ENCODE results near the gene CUX1. TPM values are rescaled to one million over a fixed set of nuclear protein-coding genes. Genes with fewer than 3 reads are reported as not detected.
A peak's percentile ranks its signal among the peaks of the same experiment; 100 is the strongest.

CUX1 gene
- total RNA-seq, 1 donor from 2014 or later: 66.4 TPM

GRCh38 chr7:101948650-101949049 lies 131.2 kb downstream of the CUX1 start:
- H3K36me3 Mint-ChIP-seq: peaks cover 6% of the 10 kb centered on the region
- H4K20me1 ChIP-seq (ENCODE audit: low read depth): peaks cover 40% of the 10 kb centered on the region
- H3K4me1 Mint-ChIP-seq: peaks cover 19% of the 10 kb centered on the region
- H3K9ac ChIP-seq: no peak overlapping the region
- no peak overlapping the region for H3K27ac ChIP-seq
- no peaks in the 10 kb centered on the region for H3K36me3 ChIP-seq
- no peaks in the 10 kb centered on the region for H3K9me3 Mint-ChIP-seq
- no peaks in the 10 kb centered on the region for H3K27me3 ChIP-seq
- no peak overlapping the region for H2AFZ ChIP-seq (replicated peaks)
- no peak overlapping the region for H3K27ac Mint-ChIP-seq
- H3K4me2 ChIP-seq: no peak overlapping the region
- H3K27me3 Mint-ChIP-seq (ENCODE audit: insufficient read depth, low read depth): peaks cover 2% of the 10 kb centered on the region
- H3K79me2 ChIP-seq (ENCODE audit: low read depth): peaks cover 90% of the 10 kb centered on the region
- no peak overlapping the region for H3K4me3 Mint-ChIP-seq
- H3F3A ChIP-seq (ENCODE audit: low read depth): no peaks in the 10 kb centered on the region
- H3K4me1 ChIP-seq: peaks cover 9% of the 10 kb centered on the region
- no peak for DNase-seq (ENCODE audit: low spot score)
- H3K9me3 ChIP-seq (ENCODE audit: low read depth): no peaks in the 10 kb centered on the region
- H3K4me3 ChIP-seq: no peak overlapping the region
- TF ChIP-seq, protein P1, sequence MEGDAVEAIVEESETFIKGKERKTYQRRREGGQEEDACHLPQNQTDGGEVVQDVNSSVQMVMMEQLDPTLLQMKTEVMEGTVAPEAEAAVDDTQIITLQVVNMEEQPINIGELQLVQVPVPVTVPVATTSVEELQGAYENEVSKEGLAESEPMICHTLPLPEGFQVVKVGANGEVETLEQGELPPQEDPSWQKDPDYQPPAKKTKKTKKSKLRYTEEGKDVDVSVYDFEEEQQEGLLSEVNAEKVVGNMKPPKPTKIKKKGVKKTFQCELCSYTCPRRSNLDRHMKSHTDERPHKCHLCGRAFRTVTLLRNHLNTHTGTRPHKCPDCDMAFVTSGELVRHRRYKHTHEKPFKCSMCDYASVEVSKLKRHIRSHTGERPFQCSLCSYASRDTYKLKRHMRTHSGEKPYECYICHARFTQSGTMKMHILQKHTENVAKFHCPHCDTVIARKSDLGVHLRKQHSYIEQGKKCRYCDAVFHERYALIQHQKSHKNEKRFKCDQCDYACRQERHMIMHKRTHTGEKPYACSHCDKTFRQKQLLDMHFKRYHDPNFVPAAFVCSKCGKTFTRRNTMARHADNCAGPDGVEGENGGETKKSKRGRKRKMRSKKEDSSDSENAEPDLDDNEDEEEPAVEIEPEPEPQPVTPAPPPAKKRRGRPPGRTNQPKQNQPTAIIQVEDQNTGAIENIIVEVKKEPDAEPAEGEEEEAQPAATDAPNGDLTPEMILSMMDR (IDR thresholded peaks at IDR 0.05): no peak
- TF ChIP-seq EZH2phosphoT487 (IDR thresholded peaks at IDR 0.05): no peak
- TF ChIP-seq EZH2 (IDR thresholded peaks at IDR 0.05): no peak

- no peak overlapping the region for H3K9ac ChIP-seq
- no peak overlapping the region for H3K4me3 Mint-ChIP-seq
- no peak overlapping the region for H2AFZ ChIP-seq (replicated peaks)
- H3K4me1 Mint-ChIP-seq: peaks cover 21% of the 10 kb centered on the region
- H3K36me3 ChIP-seq: no peaks in the 10 kb centered on the region
- peak; percentile 35 for DNase-seq (ENCODE audit: low spot score)
- H3K4me2 ChIP-seq: no peak overlapping the region
- H3K36me3 Mint-ChIP-seq: peaks cover 6% of the 10 kb centered on the region
- peaks cover 11% of the 10 kb centered on the region for H3K4me1 ChIP-seq
- no peaks in the 10 kb centered on the region for H3K9me3 ChIP-seq (ENCODE audit: low read depth)
- H3K27me3 Mint-ChIP-seq (ENCODE audit: insufficient read depth, low read depth): peaks cover under 1% of the 10 kb centered on the region
- H3K79me2 ChIP-seq (ENCODE audit: low read depth): peaks cover 92% of the 10 kb centered on the region
- no peak for TF ChIP-seq EZH2phosphoT487 (IDR thresholded peaks at IDR 0.05)
- TF ChIP-seq, protein P1 (IDR thresholded peaks at IDR 0.05): no peak
- TF ChIP-seq EZH2 (IDR thresholded peaks at IDR 0.05): no peak
- H3K4me3 ChIP-seq: no peak overlapping the region
- H3K27ac Mint-ChIP-seq: peak overlapping the region; percentile 18
- H3K27me3 ChIP-seq: no peaks in the 10 kb centered on the region
- no peaks in the 10 kb centered on the region for H3F3A ChIP-seq (ENCODE audit: low read depth)
- H4K20me1 ChIP-seq (ENCODE audit: low read depth): peaks cover 35% of the 10 kb centered on the region
- no peaks in the 10 kb centered on the region for H3K9me3 Mint-ChIP-seq
- H3K27ac ChIP-seq: no peak overlapping the region
These were observed 133.2 kb downstream of the CUX1 start for GRCh38 chr7:101950450-101951119.

DNA sequence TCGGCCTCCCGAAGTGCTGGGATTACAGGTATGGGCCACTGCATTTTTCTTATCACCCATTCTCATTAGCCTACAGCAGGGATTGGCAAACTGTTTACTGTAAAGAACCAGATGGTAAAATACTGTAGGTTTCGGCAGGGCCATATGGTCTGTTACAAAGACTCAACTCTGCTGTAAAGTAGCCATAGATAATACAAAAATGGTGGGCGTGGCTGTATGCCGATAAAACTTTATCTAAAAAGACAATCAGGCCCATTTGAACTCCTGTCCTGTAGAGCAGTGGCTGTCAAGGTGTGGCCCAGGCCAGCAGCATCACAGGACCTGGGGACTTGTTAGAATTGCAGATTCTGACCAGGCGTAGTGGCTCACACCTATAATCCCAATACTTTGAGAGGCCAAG lies 134.3 kb downstream of the CUX1 start:
- H3K4me3 Mint-ChIP-seq: no peak overlapping the region
- H3K4me2 ChIP-seq: no peak overlapping the region
- H3K27me3 ChIP-seq: no peaks in the 10 kb centered on the region
- no peaks in the 10 kb centered on the region for H3F3A ChIP-seq (ENCODE audit: low read depth)
- H3K9me3 ChIP-seq (ENCODE audit: low read depth): no peaks in the 10 kb centered on the region
- H3K36me3 Mint-ChIP-seq: peaks cover 4% of the 10 kb centered on the region
- no peak overlapping the region for H3K9ac ChIP-seq
- peaks cover 33% of the 10 kb centered on the region for H4K20me1 ChIP-seq (ENCODE audit: low read depth)
- no peaks in the 10 kb centered on the region for H3K36me3 ChIP-seq
- peaks cover 85% of the 10 kb centered on the region for H3K79me2 ChIP-seq (ENCODE audit: low read depth)
- H3K9me3 Mint-ChIP-seq: no peaks in the 10 kb centered on the region
- H3K27me3 Mint-ChIP-seq (ENCODE audit: insufficient read depth, low read depth): peaks cover 3% of the 10 kb centered on the region
- DNase-seq (ENCODE audit: low spot score): no peak
- peaks cover 21% of the 10 kb centered on the region for H3K4me1 Mint-ChIP-seq
- H3K27ac ChIP-seq: no peak overlapping the region
- no peak overlapping the region for H3K27ac Mint-ChIP-seq
- H3K4me3 ChIP-seq: no peak overlapping the region
- H3K4me1 ChIP-seq: peaks cover 11% of the 10 kb centered on the region
- H2AFZ ChIP-seq (replicated peaks): no peak overlapping the region
- TF ChIP-seq, protein P1 (IDR thresholded peaks at IDR 0.05): no peak
- TF ChIP-seq EZH2phosphoT487 (IDR thresholded peaks at IDR 0.05): no peak
- no peak for TF ChIP-seq EZH2 (IDR thresholded peaks at IDR 0.05)

Data from neural progenitor cell (in vitro differentiated cells).